Measurements from ENCODE around the gene DISC1. TPM values are rescaled to one million over a fixed set of nuclear protein-coding genes. Genes with fewer than 3 reads are reported as not detected.

The DISC1 gene
- total and polyA plus RNA-seq, 2 donors (not counting 3 experiments of a cell fraction or from before 2014, with no cell fraction given) = 3.3 to 14.7 TPM

DNA sequence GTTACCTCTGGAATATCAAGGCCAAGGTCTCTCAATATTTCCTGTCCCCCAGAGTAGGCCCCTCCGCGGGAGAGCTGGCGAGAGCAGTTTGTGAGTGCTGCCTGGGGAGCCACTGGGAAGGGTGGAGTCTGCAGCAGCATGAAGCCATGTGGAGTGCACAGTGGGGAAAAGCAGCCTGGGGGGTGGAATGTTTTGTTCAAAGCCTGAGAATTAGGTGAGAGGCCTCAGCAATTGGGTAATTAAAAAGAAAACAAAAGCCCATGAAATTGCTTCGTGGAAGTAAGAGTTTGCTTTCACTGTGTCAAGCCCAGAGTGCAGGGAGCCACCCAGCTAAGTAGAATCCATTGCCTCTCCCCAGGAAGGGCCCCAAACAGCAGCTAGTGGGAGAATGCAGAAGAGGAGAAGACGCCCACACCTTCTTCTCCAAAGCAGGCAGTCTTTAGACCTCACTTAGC lies 30.2 kb upstream of the DISC1 start:
- FAIRE-seq = no peak
- POLR2A ChIA-PET = no interaction called here

More for the DNA sequence above, 30.2 kb upstream of the DISC1 start:
- Histone ChIP-seq H3K9ac (replicated peaks; ENCODE audit: extremely low read depth, insufficient read depth, low read length) (no peak overlapping the region), H3K4me1 (ENCODE audit: control insufficient read depth, extremely low read depth, insufficient read depth, low read length) (no peaks in the 10 kb centered on the region), H3K4me2 (ENCODE audit: insufficient read depth, low read length) (no peak overlapping the region), H3K9me3 (replicated peaks; ENCODE audit: control insufficient read depth, insufficient read depth, low read length) (no peaks in the 10 kb centered on the region), H3K27ac (ENCODE audit: insufficient read depth, low read depth, low read length) (no peak overlapping the region), H3K27me3 (ENCODE audit: control insufficient read depth in 2 of 2, insufficient read depth in 2 of 2, low read length in 2 of 2) (no peaks in the 10 kb centered on the region), H3K9me1 (replicated peaks; ENCODE audit: control insufficient read depth, extremely low read depth, insufficient read depth, low read length) (no peaks in the 10 kb centered on the region), H3K79me2 (ENCODE audit: control insufficient read depth, insufficient read depth, low read length) (no peaks in the 10 kb centered on the region), H3K4me3 (replicated peaks in 1 of 3; ENCODE audit: insufficient read depth in 1 of 3, low read depth in 1 of 3, low read length in 3 of 3) (no peak overlapping the region), H3K36me3 (ENCODE audit: control insufficient read depth in 2 of 2, extremely low read depth in 1 of 2, insufficient read depth in 2 of 2, low read length in 2 of 2) (no peaks in the 10 kb centered on the region), H2AFZ (ENCODE audit: low read depth, low read length) (no peak overlapping the region), H4K20me1 (replicated peaks; ENCODE audit: control insufficient read depth, extremely low read depth, insufficient read depth, low read length) (no peaks in the 10 kb centered on the region)
- intact Hi-C loops (cut with micrococcal nuclease) = no loop called here
- dilution Hi-C loops (cut with MboI; ENCODE audit: extremely low pct_ligation_motif_present, low sequenced_read_pairs) = no loop called here
- no peak for DNase-seq (ENCODE audit: low read depth, low spot score)
- BruUV-seq (replicated peaks) = no TSS peak
- TF ChIP-seq MAX (IDR thresholded peaks at IDR 0.05; ENCODE audit: insufficient read depth, insufficient read length) (no peak), FOS (IDR thresholded peaks at IDR 0.05; ENCODE audit: borderline replicate concordance, insufficient read depth, low read length) (no peak), POLR2AphosphoS5 (IDR thresholded peaks at IDR 0.05; ENCODE audit: insufficient read depth, low read depth, low read length) (no peak), CTCF (IDR thresholded peaks at IDR 0.05; ENCODE audit: extremely low read depth in 1 of 2, insufficient read depth in 1 of 2, low read depth in 1 of 2, low read length in 2 of 2) (no peak), MYC (IDR thresholded peaks at IDR 0.05; ENCODE audit: low read depth, low read length) (no peak), EZH2 (IDR thresholded peaks at IDR 0.05; ENCODE audit: borderline replicate concordance, low read depth, low read length, severe bottlenecking) (no peak), POLR2A (IDR thresholded peaks at IDR 0.05; ENCODE audit: low read depth, low read length) (no peak), GATA2 (IDR thresholded peaks at IDR 0.05; ENCODE audit: insufficient read depth, insufficient read length, low read depth, low read length) (no peak), JUN (IDR thresholded peaks at IDR 0.05; ENCODE audit: borderline replicate concordance, insufficient read depth, insufficient read length, low read depth) (no peak)
- CTCF ChIA-PET = interaction anchor here (1.8 kb wide), 1 partner anchor 239 kb away, joined by 6 read pairs; no protein-coding TSS in a partner anchor
